H9 (cell line): ENCODE data around the gene PPM1M. TPM values are rescaled to one million over a fixed set of nuclear protein-coding genes. Genes with fewer than 3 reads are reported as not detected.
A peak's percentile ranks its signal among the peaks of the same experiment; 100 is the strongest.

Experiments used
- DNase-seq: peaks from one replicate; pipeline ENCODE4 v3.0.0-alpha.2; 2017
- H2AFZ ChIP-seq: one replicate; pipeline ENCODE4 v1.6.1; 2013; ENCODE audit warnings: mild to moderate bottlenecking, low read length, control low read depth, moderate library complexity
- H2AK5ac ChIP-seq: 2 replicates; pipeline ENCODE4 v1.6.1; 2013; ENCODE audit warnings: low read length, control low read depth, mixed read lengths; ENCODE audit not compliant: insufficient read length
- H2BK120ac ChIP-seq: one replicate; pipeline ENCODE4 v1.6.1; 2013; ENCODE audit warnings: low read depth, mild to moderate bottlenecking, low read length, control low read depth, inconsistent platforms; ENCODE audit not compliant: poor library complexity, severe bottlenecking
- H2BK12ac ChIP-seq: 2 replicates; pipeline ENCODE4 v1.6.1; 2013; ENCODE audit warnings: low read length, control low read depth, mixed read lengths, low read depth; ENCODE audit not compliant: insufficient read length
- H2BK15ac ChIP-seq: 2 replicates; pipeline ENCODE4 v1.6.1; 2013; ENCODE audit warnings: low read depth, low read length, control low read depth
- H2BK20ac ChIP-seq: one replicate; pipeline ENCODE4 v1.6.1; 2013; ENCODE audit warnings: low read depth, mild to moderate bottlenecking, low read length, control low read depth, inconsistent platforms; ENCODE audit not compliant: poor library complexity, severe bottlenecking
- H2BK5ac ChIP-seq: 2 replicates; pipeline ENCODE4 v1.6.1; 2013; ENCODE audit warnings: low read length, control low read depth, mixed read lengths; ENCODE audit not compliant: insufficient read length
- H3K14ac ChIP-seq: 2 replicates; pipeline ENCODE4 v1.6.1; 2013; ENCODE audit warnings: low read length, control low read depth; ENCODE audit not compliant: insufficient read depth
- H3K18ac ChIP-seq: 2 replicates; pipeline ENCODE4 v1.6.1; 2013; ENCODE audit warnings: low read depth, mild to moderate bottlenecking, mixed read lengths, low read length, control low read depth; ENCODE audit not compliant: insufficient read length
- H3K23ac ChIP-seq: 2 replicates; pipeline ENCODE4 v1.6.1; 2013; ENCODE audit warnings: low read length, control low read depth, mixed read lengths, low read depth; ENCODE audit not compliant: insufficient read length
- H3K23me2 ChIP-seq: 2 replicates; pipeline ENCODE4 v1.6.1; 2013; ENCODE audit warnings: low read depth, mild to moderate bottlenecking, mixed read lengths, low read length, control low read depth; ENCODE audit not compliant: insufficient read length, poor library complexity, severe bottlenecking
- H3K27ac ChIP-seq: 2 replicates; pipeline ENCODE4 v1.5.1; 2013; ENCODE audit warnings: low read length, control low read depth, mixed read lengths, low read depth; ENCODE audit not compliant: insufficient read length
- H3K27me3 ChIP-seq: 2 replicates; pipeline ENCODE4 v1.6.1; 2013; ENCODE audit warnings: low read length, control low read depth, inconsistent platforms; ENCODE audit not compliant: insufficient read depth
- H3K4ac ChIP-seq: 2 replicates; pipeline ENCODE4 v1.6.1; 2013; ENCODE audit warnings: low read depth, mild to moderate bottlenecking, control low read depth, inconsistent platforms, low read length, moderate library complexity
- H3K4me1 ChIP-seq: 2 replicates; pipeline ENCODE4 v1.6.1; 2013; ENCODE audit warnings: low read length, control low read depth, inconsistent platforms; ENCODE audit not compliant: insufficient read depth
- H3K4me2 ChIP-seq: 2 replicates; pipeline ENCODE4 v1.6.1; 2013; ENCODE audit warnings: low read length, control low read depth, mixed read lengths; ENCODE audit not compliant: insufficient read length, insufficient read depth
- H3K56ac ChIP-seq: 2 replicates; pipeline ENCODE4 v1.6.1; 2013; ENCODE audit warnings: low read depth, mild to moderate bottlenecking, mixed read lengths, low read length, control low read depth; ENCODE audit not compliant: insufficient read length
- H3K79me1 ChIP-seq: 2 replicates; pipeline ENCODE4 v1.6.1; 2013; ENCODE audit warnings: low read depth, mild to moderate bottlenecking, moderate library complexity, low read length, control low read depth, inconsistent platforms; ENCODE audit not compliant: insufficient read depth, poor library complexity, severe bottlenecking
- H3K79me2 ChIP-seq: 2 replicates; pipeline ENCODE4 v1.6.1; 2013; ENCODE audit warnings: low read length, control low read depth, inconsistent platforms; ENCODE audit not compliant: insufficient read depth
- H3K9ac ChIP-seq: 2 replicates; pipeline ENCODE4 v1.6.1; 2013; ENCODE audit warnings: low read length, control low read depth, mixed read lengths; ENCODE audit not compliant: insufficient read length; ENCODE audit errors: extremely low read depth
- H3K9me3 ChIP-seq: one replicate; pipeline ENCODE4 v1.6.1; 2013; ENCODE audit warnings: low read depth, low read length, inconsistent platforms; ENCODE audit not compliant: control insufficient read depth
- H3T11ph ChIP-seq: one replicate; pipeline ENCODE4 v1.6.1; 2013; ENCODE audit warnings: mild to moderate bottlenecking, low read length, control low read depth, inconsistent platforms
- H4K20me1 ChIP-seq: one replicate; pipeline ENCODE4 v1.6.1; 2013; ENCODE audit not compliant: control insufficient read depth, insufficient read length, insufficient read depth
- H4K5ac ChIP-seq: 2 replicates; pipeline ENCODE4 v1.6.1; 2013; ENCODE audit warnings: low read depth, mild to moderate bottlenecking, mixed read lengths, low read length, control low read depth; ENCODE audit not compliant: insufficient read length
- H4K8ac ChIP-seq: replicated peaks from 2 replicates; pipeline ENCODE4 v1.6.1; 2013; ENCODE audit warnings: low read length, control low read depth, mixed read lengths, low read depth; ENCODE audit not compliant: insufficient read length
- H4K91ac ChIP-seq: 2 replicates; pipeline ENCODE4 v1.6.1; 2013; ENCODE audit warnings: low read depth, mild to moderate bottlenecking, moderate library complexity, mixed read lengths, low read length, control low read depth; ENCODE audit not compliant: insufficient read length
- H3K27ac Mint-ChIP-seq, 3 experiments: 2 replicates in 2 of 3; 3 replicates in 1 of 3; pipeline ENCODE4 v1.8.0; 2020 to 2021; ENCODE audit warnings: mixed read lengths in 3 of 3, mild to moderate bottlenecking in 1 of 3, moderate library complexity in 1 of 3
- H3K27me3 Mint-ChIP-seq: 2 replicates; pipeline ENCODE4 v1.8.0; 2021; ENCODE audit warnings: low read depth, mild to moderate bottlenecking, moderate library complexity, mixed read lengths
- H3K36me3 Mint-ChIP-seq, 3 experiments: 2 replicates in 2 of 3; 3 replicates in 1 of 3; pipeline ENCODE4 v1.8.0; 2020 to 2021; ENCODE audit warnings: low read depth in 3 of 3, mixed read lengths in 3 of 3; ENCODE audit not compliant: insufficient read depth in 1 of 3
- H3K4me1 Mint-ChIP-seq, 2 experiments: 2 replicates each; pipeline ENCODE4 v1.8.0; 2020; ENCODE audit warnings: mixed read lengths in 2 of 2
- H3K4me3 Mint-ChIP-seq, 2 experiments: 2 replicates in 1 of 2; 3 replicates in 1 of 2; pipeline ENCODE4 v1.8.0; 2020 to 2021; ENCODE audit warnings: mild to moderate bottlenecking in 2 of 2, mixed read lengths in 2 of 2, moderate library complexity in 1 of 2
- H3K9me3 Mint-ChIP-seq, 2 experiments: 2 replicates in 1 of 2; 3 replicates in 1 of 2; pipeline ENCODE4 v1.8.0; 2020; ENCODE audit warnings: mild to moderate bottlenecking in 2 of 2, mixed read lengths in 2 of 2, moderate library complexity in 1 of 2
- WGBS: extraction: QIAGEN DNeasy Blood & Tissue Kit; methylation state at CpG from one replicate; pipeline ENCODE4 v1.1.7; 2013; ENCODE audit warnings: missing lambda C conversion rate, low lambda C conversion rate, mixed read lengths; ENCODE audit not compliant: insufficient read length; ENCODE audit errors: extremely low coverage; 5-methylcytosine and 5-hydroxymethylcytosine counted together
- total RNA-seq: library from RNA; stranded (reverse); gene quantifications from 2 replicates; pipeline ENCODE4 v1.2.1, GENCODE V29; 2021
- TF ChIP-seq, protein P1 (sequence below): fragments of 200-600 bp; sonication (generic); conservative IDR thresholded peaks from 3 replicates; pipeline ENCODE4 v1.8.0; 2021; ENCODE audit warnings: antibody characterized with exemption, mild to moderate bottlenecking

PPM1M gene
- total RNA-seq, 1 experiment from 2014 or later = 7.4 TPM

DNA sequence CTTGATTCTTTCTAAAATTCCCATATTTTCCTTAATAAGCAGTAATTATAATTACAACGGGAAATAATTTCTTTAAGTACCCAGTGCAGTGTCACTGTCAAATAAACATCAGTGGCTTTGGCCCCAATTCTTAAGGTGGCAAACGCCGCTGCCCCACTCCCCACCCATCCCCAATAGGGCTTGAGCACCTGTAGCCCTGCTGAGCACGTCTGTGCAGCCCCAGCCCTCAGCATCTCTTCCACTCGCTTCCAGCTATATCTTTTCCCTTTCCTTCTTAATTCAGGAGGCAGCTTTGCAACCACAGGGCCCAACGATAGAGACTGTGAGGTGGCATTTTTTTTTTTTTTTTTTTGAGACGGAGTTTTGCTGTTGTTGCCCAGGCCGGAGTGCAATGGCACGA, 9.0 kb downstream of the PPM1M start:
- H4K91ac ChIP-seq = no peak overlapping the region
- WGBS = no CpG with 5 or more reads among the region's 9 CpGs
- H2AK5ac ChIP-seq = no peak overlapping the region
- H3K4me1 Mint-ChIP-seq = no peaks in the 10 kb centered on the region
- H4K20me1 ChIP-seq = no peaks in the 10 kb centered on the region
- H2BK120ac ChIP-seq = no peak overlapping the region
- H3K4ac ChIP-seq = no peak overlapping the region
- H4K5ac ChIP-seq = no peak overlapping the region
- no peak overlapping the region for H4K8ac ChIP-seq
- H3K4me3 Mint-ChIP-seq = no peak overlapping the region
- peaks cover 37 to 96% (median 69%) of the 10 kb centered on the region in 3 experiments; a peak in 6 of 7 replicates for H3K36me3 Mint-ChIP-seq
- no peak for DNase-seq
- H3K27ac ChIP-seq = no peak overlapping the region
- H2AFZ ChIP-seq = no peak overlapping the region
- peak overlapping the region in 1 of 3 experiments; percentile 61; a peak in 1 of 7 replicates for H3K27ac Mint-ChIP-seq
- H3K27me3 ChIP-seq = no peaks in the 10 kb centered on the region; the same call in 1 of the 2 replicates
- no peaks in the 10 kb centered on the region for H3K27me3 Mint-ChIP-seq
- H2BK5ac ChIP-seq = no peak overlapping the region
- no peaks in the 10 kb centered on the region for H3K9me3 ChIP-seq
- no peaks in the 10 kb centered on the region for H3K79me2 ChIP-seq
- no peak overlapping the region for H3K23ac ChIP-seq
- no peak overlapping the region for H2BK15ac ChIP-seq
- no peaks in the 10 kb centered on the region for H3K23me2 ChIP-seq
- H3K4me1 ChIP-seq = no peaks in the 10 kb centered on the region
- H3K4me2 ChIP-seq = no peak overlapping the region
- H2BK20ac ChIP-seq = no peak overlapping the region
- no peak overlapping the region for H3K56ac ChIP-seq
- no peak overlapping the region for H3K9ac ChIP-seq
- H3K79me1 ChIP-seq = no peaks in the 10 kb centered on the region
- H3K14ac ChIP-seq = no peak overlapping the region
- H3K9me3 Mint-ChIP-seq = no peaks in the 10 kb centered on the region
- TF ChIP-seq, protein P1, sequence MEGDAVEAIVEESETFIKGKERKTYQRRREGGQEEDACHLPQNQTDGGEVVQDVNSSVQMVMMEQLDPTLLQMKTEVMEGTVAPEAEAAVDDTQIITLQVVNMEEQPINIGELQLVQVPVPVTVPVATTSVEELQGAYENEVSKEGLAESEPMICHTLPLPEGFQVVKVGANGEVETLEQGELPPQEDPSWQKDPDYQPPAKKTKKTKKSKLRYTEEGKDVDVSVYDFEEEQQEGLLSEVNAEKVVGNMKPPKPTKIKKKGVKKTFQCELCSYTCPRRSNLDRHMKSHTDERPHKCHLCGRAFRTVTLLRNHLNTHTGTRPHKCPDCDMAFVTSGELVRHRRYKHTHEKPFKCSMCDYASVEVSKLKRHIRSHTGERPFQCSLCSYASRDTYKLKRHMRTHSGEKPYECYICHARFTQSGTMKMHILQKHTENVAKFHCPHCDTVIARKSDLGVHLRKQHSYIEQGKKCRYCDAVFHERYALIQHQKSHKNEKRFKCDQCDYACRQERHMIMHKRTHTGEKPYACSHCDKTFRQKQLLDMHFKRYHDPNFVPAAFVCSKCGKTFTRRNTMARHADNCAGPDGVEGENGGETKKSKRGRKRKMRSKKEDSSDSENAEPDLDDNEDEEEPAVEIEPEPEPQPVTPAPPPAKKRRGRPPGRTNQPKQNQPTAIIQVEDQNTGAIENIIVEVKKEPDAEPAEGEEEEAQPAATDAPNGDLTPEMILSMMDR = no peak
- H2BK12ac ChIP-seq = no peak overlapping the region
- H3T11ph ChIP-seq = no peak overlapping the region
- no peak overlapping the region for H3K18ac ChIP-seq
